B cell (primary cell): ENCODE measurements around the gene ENTHD1. TPM values are rescaled to one million over a fixed set of nuclear protein-coding genes. Genes with fewer than 3 reads are reported as not detected.

ENCODE experiments used
- ATAC-seq: fragments of 200-7000 bp; cut with Tn5 transposase; one replicate; pipeline ENCODE4 v1.10.0; 2021; ENCODE audit warnings: low read depth, mild to moderate bottlenecking, moderate number of reproducible peaks, moderate library complexity
- CTCF ChIA-PET: fragments of 350-600 bp; sonication (Branson Sonifier 250); formaldehyde crosslinking; loops from one replicate; lab custom pipeline; 2021; ENCODE audit warnings: antibody characterized with exemption, inconsistent platforms; lab: Charles Lee
- POLR2A ChIA-PET: fragments of 350-600 bp; sonication (Branson Sonifier 250); formaldehyde crosslinking; loops from one replicate; lab custom pipeline; 2021; ENCODE audit warnings: antibody characterized with exemption; lab: Charles Lee
- DNase-seq: peaks from one replicate; pipeline ENCODE4 v3.0.0; 2013
- H2AFZ ChIP-seq: 2 replicates; pipeline ENCODE4 v1.6.1; 2012; ENCODE audit warnings: mild to moderate bottlenecking, low read depth, low read length; ENCODE audit not compliant: insufficient read depth, poor library complexity, severe bottlenecking
- H3K27ac ChIP-seq, 2 donors: 1 replicate in 1 of 2; 2 replicates in 1 of 2; pipeline ENCODE4 v1.5.1; 2012 to 2013; ENCODE audit warnings: low read length in 2 of 2, mild to moderate bottlenecking in 2 of 2, moderate library complexity in 1 of 2
- H3K27me3 ChIP-seq, 4 experiments: fragments of 200-600 bp in 1 of 4; sonication (generic) in 1 of 4; replicated peaks in 1 of 4; 1 replicate in 2 of 4; 2 replicates in 2 of 4; pipeline versions ENCODE4 v1.6.1 to v1.7.0; 2013 to 2016; ENCODE audit warnings: low read length in 3 of 4, mild to moderate bottlenecking in 2 of 4, mixed read lengths in 1 of 4, moderate library complexity in 1 of 4; ENCODE audit not compliant: insufficient read depth in 4 of 4, control insufficient read depth in 3 of 4; ENCODE audit errors: control extremely low read depth in 1 of 4
- H3K36me3 ChIP-seq, 2 experiments: replicated peaks in 1 of 2; 1 replicate in 1 of 2; 2 replicates in 1 of 2; pipeline versions ENCODE4 v1.6.1 to v1.7.1; 2013; ENCODE audit warnings: low read length in 1 of 2; ENCODE audit not compliant: insufficient read depth in 2 of 2, control insufficient read depth in 1 of 2; ENCODE audit errors: control extremely low read depth in 1 of 2, extremely low read depth in 1 of 2
- H3K4me1 ChIP-seq, 2 donors: fragments of 200-600 bp in 1 of 2; sonication (generic) in 1 of 2; 1 replicate in 1 of 2; 2 replicates in 1 of 2; pipeline versions ENCODE4 v1.5.1 to v1.6.1; 2013 to 2017; ENCODE audit warnings: low read length in 2 of 2; ENCODE audit not compliant: control insufficient read depth in 2 of 2, insufficient read depth in 2 of 2
- H3K4me2 ChIP-seq: replicated peaks from 2 replicates; pipeline ENCODE3; 2012; ENCODE audit warnings: mild to moderate bottlenecking, low read depth, low read length; ENCODE audit not compliant: poor library complexity, severe bottlenecking
- H3K4me3 ChIP-seq, 5 experiments: fragments of 200-600 bp in 1 of 5; sonication (generic) in 1 of 5; 1 replicate in 3 of 5; 2 replicates in 2 of 5; pipeline versions ENCODE4 v1.5.1 to v1.7.0; 2011 to 2016; ENCODE audit warnings: low read length in 4 of 5, mild to moderate bottlenecking in 4 of 5, low read depth in 2 of 5, control low read depth in 1 of 5, moderate library complexity in 1 of 5; ENCODE audit not compliant: insufficient read depth in 1 of 5; ENCODE audit errors: control extremely low read depth in 1 of 5, extremely low read depth in 1 of 5
- H3K79me2 ChIP-seq: fragments of 200-600 bp; sonication (generic); one replicate; pipeline ENCODE4 v1.6.0; 2016; ENCODE audit warnings: low read length; ENCODE audit not compliant: control insufficient read depth, insufficient read depth
- H3K9ac ChIP-seq: fragments of 200-600 bp; sonication (generic); 2 replicates; pipeline ENCODE4 v1.6.1; 2017; ENCODE audit warnings: mild to moderate bottlenecking, low read length, moderate library complexity
- H3K9me3 ChIP-seq, 3 donors: one replicate each; pipeline versions ENCODE4 v1.6.1 to v1.7.1; 2013; ENCODE audit warnings: low read length in 2 of 3; ENCODE audit not compliant: control insufficient read depth in 2 of 3, insufficient read depth in 1 of 3; ENCODE audit errors: control extremely low read depth in 1 of 3
- H4K20me1 ChIP-seq: 2 replicates; pipeline ENCODE4 v1.6.0; 2012; ENCODE audit warnings: mild to moderate bottlenecking, low read length; ENCODE audit not compliant: insufficient read depth, control insufficient read depth, poor library complexity, severe bottlenecking
- H3K27ac Mint-ChIP-seq: one replicate; pipeline ENCODE4 v1.8.0; 2021; ENCODE audit warnings: mixed read lengths
- H3K27me3 Mint-ChIP-seq: one replicate; pipeline ENCODE4 v1.8.0; 2021; ENCODE audit warnings: mixed read lengths
- H3K4me1 Mint-ChIP-seq: one replicate; pipeline ENCODE4 v1.8.0; 2021; ENCODE audit warnings: mixed read lengths
- H3K4me3 Mint-ChIP-seq: one replicate; pipeline ENCODE4 v1.8.0; 2021; ENCODE audit warnings: mixed read lengths
- H3K9me3 Mint-ChIP-seq: one replicate; pipeline ENCODE4 v1.8.0; 2022; ENCODE audit warnings: mixed read lengths; ENCODE audit not compliant: insufficient read depth
- EZH2 ChIP-seq: IDR thresholded peaks from 2 replicates; pipeline ENCODE4 v1.6.1; 2012; ENCODE audit warnings: borderline replicate concordance, low read depth, mild to moderate bottlenecking, moderate library complexity, low read length; ENCODE audit not compliant: insufficient read depth, poor library complexity, severe bottlenecking
- WGBS: methylation state at CpG from one replicate; pipeline ENCODE4 v1.1.5; 2013; ENCODE audit warnings: missing lambda C conversion rate; ENCODE audit not compliant: insufficient coverage; 5-methylcytosine and 5-hydroxymethylcytosine counted together
- intact Hi-C: fragments of 100-400 bp; cut with micrococcal nuclease; formaldehyde crosslinking; loops from one replicate; pipeline ENCODE4 v1.10.0; 2022
- polyA plus RNA-seq: library from polyadenylated mRNA; depleted of rRNA; stranded (reverse); fragments of >200 nt; gene quantifications from 2 replicates; pipeline ENCODE4 v1.2.3, GENCODE V29; 2012
- total RNA-seq, 2 donors: library from RNA; stranded (reverse); fragments of 120-200 nt in 1 of 2; gene quantifications; 1 replicate in 1 of 2; 2 replicates in 1 of 2; pipeline versions ENCODE4 v1.2.3 to v1.2.4, GENCODE V29; 2013 to 2022
- TF ChIP-seq, protein P1 (sequence below): fragments of 200-600 bp; IDR thresholded peaks from one replicate; pipeline ENCODE4 v1.8.0; 2022; ENCODE audit warnings: antibody characterized with exemption, mild to moderate bottlenecking

ENTHD1 gene
- total and polyA plus RNA-seq, 2 donors (not counting 1 experiment from before 2014, with no cell fraction given), result not detected

- DNase-seq (no peak), ATAC-seq (no peak)
- WGBS, result 88% methylated on average over 1 of the region's 1 CpG
- ChIA-PET POLR2A (no interaction called here), CTCF (interaction anchor here (1.1 kb wide), 1 partner anchor 221 kb away, joined by 3 read pairs; no protein-coding TSS in a partner anchor)
- Histone ChIP-seq H3K4me3 (no peak overlapping the region), H3K79me2 (no peaks in the 10 kb centered on the region), H3K4me1 (peaks cover 7 to 8% of the 10 kb centered on the region in 2 donors), H4K20me1 (no peaks in the 10 kb centered on the region), H3K9me3 (no peaks in the 10 kb centered on the region), H3K9ac (no peak overlapping the region), H3K36me3 (no peaks in the 10 kb centered on the region), H3K4me2 (no peak overlapping the region), H3K27ac (no peak overlapping the region), H2AFZ (no peak overlapping the region), H3K27me3 (peaks cover 0 to 3% (median 0%) of the 10 kb centered on the region in 4 experiments)
- Mint-ChIP-seq H3K4me3 (no peak overlapping the region), H3K4me1 (peaks cover 8% of the 10 kb centered on the region), H3K27me3 (peaks cover 19% of the 10 kb centered on the region), H3K9me3 (no peaks in the 10 kb centered on the region), H3K27ac (no peak overlapping the region)
- intact Hi-C loops, result no loop called here
- TF ChIP-seq EZH2, result no peak
- TF ChIP-seq, protein P1, sequence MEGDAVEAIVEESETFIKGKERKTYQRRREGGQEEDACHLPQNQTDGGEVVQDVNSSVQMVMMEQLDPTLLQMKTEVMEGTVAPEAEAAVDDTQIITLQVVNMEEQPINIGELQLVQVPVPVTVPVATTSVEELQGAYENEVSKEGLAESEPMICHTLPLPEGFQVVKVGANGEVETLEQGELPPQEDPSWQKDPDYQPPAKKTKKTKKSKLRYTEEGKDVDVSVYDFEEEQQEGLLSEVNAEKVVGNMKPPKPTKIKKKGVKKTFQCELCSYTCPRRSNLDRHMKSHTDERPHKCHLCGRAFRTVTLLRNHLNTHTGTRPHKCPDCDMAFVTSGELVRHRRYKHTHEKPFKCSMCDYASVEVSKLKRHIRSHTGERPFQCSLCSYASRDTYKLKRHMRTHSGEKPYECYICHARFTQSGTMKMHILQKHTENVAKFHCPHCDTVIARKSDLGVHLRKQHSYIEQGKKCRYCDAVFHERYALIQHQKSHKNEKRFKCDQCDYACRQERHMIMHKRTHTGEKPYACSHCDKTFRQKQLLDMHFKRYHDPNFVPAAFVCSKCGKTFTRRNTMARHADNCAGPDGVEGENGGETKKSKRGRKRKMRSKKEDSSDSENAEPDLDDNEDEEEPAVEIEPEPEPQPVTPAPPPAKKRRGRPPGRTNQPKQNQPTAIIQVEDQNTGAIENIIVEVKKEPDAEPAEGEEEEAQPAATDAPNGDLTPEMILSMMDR, result no peak
Measured at GRCh38 chr22:39712081-39712480, 181.5 kb downstream of the ENTHD1 start.

DNA sequence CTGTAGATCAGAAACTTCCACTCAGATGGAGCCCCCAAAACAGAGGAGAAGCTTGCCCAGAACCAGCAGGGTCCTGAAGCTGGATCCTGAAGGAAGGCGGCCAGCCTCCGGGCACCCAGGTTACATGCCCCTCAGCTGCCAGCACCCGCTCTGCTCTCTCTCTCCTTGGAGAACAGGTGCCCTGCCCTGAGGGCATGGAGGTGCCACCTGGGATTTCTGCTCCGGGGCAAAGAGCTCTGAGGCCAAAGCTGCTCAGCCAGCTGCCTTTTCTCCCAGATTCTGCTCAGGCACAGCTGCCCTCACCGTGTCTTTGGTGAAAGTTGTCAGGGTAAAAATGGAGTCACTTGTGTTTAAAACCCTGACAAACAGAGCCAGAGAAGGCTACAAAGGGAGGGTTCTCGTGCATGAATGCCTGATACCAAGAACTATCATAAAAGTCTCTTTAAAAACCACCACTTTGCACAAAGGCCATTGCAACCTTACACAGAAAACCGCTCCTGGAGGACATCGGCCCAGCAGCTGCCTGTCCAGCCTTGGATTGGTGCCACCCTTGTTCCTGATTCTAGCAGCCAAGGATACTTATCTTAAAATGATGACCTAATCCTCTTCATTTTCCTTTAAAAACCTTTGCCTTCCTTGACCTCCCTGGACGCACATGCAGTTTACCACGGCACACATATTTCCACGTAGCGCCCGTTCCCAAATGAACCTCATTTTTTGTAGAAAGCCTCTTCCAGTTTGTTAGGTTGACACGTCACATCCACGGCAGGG, 183.0 kb downstream of the ENTHD1 start:
- Mint-ChIP-seq H3K9me3 (no peaks in the 10 kb centered on the region), H3K4me3 (no peak overlapping the region), H3K4me1 (peaks cover 8% of the 10 kb centered on the region), H3K27ac (no peak overlapping the region), H3K27me3 (peaks cover 19% of the 10 kb centered on the region)
- Histone ChIP-seq H3K4me3 (no peak overlapping the region), H3K27ac (no peak overlapping the region), H3K79me2 (no peaks in the 10 kb centered on the region), H3K4me1 (peaks cover 7 to 8% of the 10 kb centered on the region in 2 donors), H4K20me1 (no peaks in the 10 kb centered on the region), H2AFZ (no peak overlapping the region), H3K27me3 (peaks cover 0 to 3% (median 0%) of the 10 kb centered on the region in 4 experiments), H3K4me2 (no peak overlapping the region), H3K9me3 (no peaks in the 10 kb centered on the region), H3K36me3 (no peaks in the 10 kb centered on the region), H3K9ac (no peak overlapping the region)
- DNase-seq (no peak), ATAC-seq (no peak)
- ChIA-PET CTCF (no interaction called here), POLR2A (no interaction called here)
- no peak for TF ChIP-seq EZH2
- TF ChIP-seq, protein P1, result no peak
- WGBS, result 91% methylated on average over 14 of the region's 15 CpGs
- intact Hi-C loops, result no loop called here
